GM18858 (cell line): ENCODE measurements around the gene NOTO.
"Not testable (repeated sequence)": the region's sequence is repeated elsewhere in the genome, so short reads cannot be mapped to it uniquely, and the experiment has no call there.

Source experiments
- ATAC-seq: cut with Tn5 transposase; IDR thresholded peaks from one replicate; pipeline ENCODE4 v1.9.1; 2021; ENCODE audit not compliant: unreplicated experiment

Gene NOTO

GRCh38 chr2:73197579-73197978 is 4.8 kb upstream of the NOTO start:
- ATAC-seq: no peak

- ATAC-seq: not testable (repeated sequence)
Measured at GRCh38 chr2:73200281-73200680, 2.1 kb upstream of the NOTO start.

- ATAC-seq: no peak
Measured at GRCh38 chr2:73203055-73203681, 794 bp downstream of the NOTO start.

- no peak for ATAC-seq
Measured at GRCh38 chr2:73205611-73206010, 3.2 kb downstream of the NOTO start.

- no peak for ATAC-seq
Measured at GRCh38 chr2:73208258-73208657, 5.9 kb downstream of the NOTO start.

- no peak for ATAC-seq
Measured at GRCh38 chr2:73210019-73210418, 7.6 kb downstream of the NOTO start.

GRCh38 chr2:73210696-73211095 is 8.3 kb downstream of the NOTO start:
- no peak for ATAC-seq

GRCh38 chr2:73212098-73212447 is 9.7 kb downstream of the NOTO start:
- no peak for ATAC-seq

- peak; percentile 71 for ATAC-seq
Measured at GRCh38 chr2:73212448-73213176, 10.2 kb downstream of the NOTO start.

- peak; percentile 76 for ATAC-seq
Measured at GRCh38 chr2:73214120-73215035, 12.0 kb downstream of the NOTO start, which contains the start of gene SMYD5. Gene SMYD5 (plus strand): TSS chr2:73214245. CDS start chr2:73214267, 22 bp downstream.

GRCh38 chr2:73215254-73215653 is 12.9 kb downstream of the NOTO start:
- no peak for ATAC-seq

GRCh38 chr2:73217160-73217559 is 14.8 kb downstream of the NOTO start:
- no peak for ATAC-seq

- no peak for ATAC-seq
Measured at GRCh38 chr2:73217826-73218225, 15.5 kb downstream of the NOTO start.

GRCh38 chr2:73218298-73218697 is 15.9 kb downstream of the NOTO start:
- ATAC-seq: no peak

- no peak for ATAC-seq
Measured at GRCh38 chr2:73223821-73224220, 21.4 kb downstream of the NOTO start.

GRCh38 chr2:73225513-73226360 is 23.4 kb downstream of the NOTO start:
- ATAC-seq: no peak

GRCh38 chr2:73227086-73227485 is 24.7 kb downstream of the NOTO start:
- no peak for ATAC-seq

- no peak for ATAC-seq
Measured at GRCh38 chr2:73228631-73229030, 26.3 kb downstream of the NOTO start.

- no peak for ATAC-seq
Measured at GRCh38 chr2:73232403-73233153, 30.2 kb downstream of the NOTO start.
